ENCODE results near the gene TTLL9.

TTLL9 gene

GRCh38 chr20:31967830-31968249 is 97.4 kb downstream of the TTLL9 start, which contains the start of gene XKR7:
Gene XKR7, plus strand, starts transcription at chr20:31968151. Its CDS starts 25 bp downstream, at chr20:31968176.
- TF ChIP-seq CTCF (IDR thresholded peaks at IDR 0.05; ENCODE audit: low read depth, low read length): no peak

GRCh38 chr20:31968291-31969126 is 98.1 kb downstream of the TTLL9 start:
- DNase-seq (ENCODE audit: extremely low read depth, low read depth): no peak
- TF ChIP-seq CTCF (IDR thresholded peaks at IDR 0.05; ENCODE audit: low read depth, low read length): no peak

More at GRCh38 chr20:31967830-31968249, 97.4 kb downstream of the TTLL9 start, which contains the start of gene XKR7:
- DNase-seq (ENCODE audit: extremely low read depth, low read depth): no peak

GRCh38 chr20:31969991-31970390 is 99.6 kb downstream of the TTLL9 start:
- DNase-seq (ENCODE audit: extremely low read depth, low read depth): no peak

GRCh38 chr20:31972471-31973021 is 102.1 kb downstream of the TTLL9 start:
- DNase-seq (ENCODE audit: extremely low read depth, low read depth): no peak
- TF ChIP-seq CTCF (IDR thresholded peaks at IDR 0.05; ENCODE audit: low read depth, low read length): no peak

More at GRCh38 chr20:31969991-31970390, 99.6 kb downstream of the TTLL9 start:
- no peak for TF ChIP-seq CTCF (IDR thresholded peaks at IDR 0.05; ENCODE audit: low read depth, low read length)

- TF ChIP-seq CTCF (IDR thresholded peaks at IDR 0.05; ENCODE audit: low read depth, low read length): no peak
- DNase-seq (ENCODE audit: extremely low read depth, low read depth): no peak
Measured at GRCh38 chr20:31974296-31974695, 103.9 kb downstream of the TTLL9 start.

DNA sequence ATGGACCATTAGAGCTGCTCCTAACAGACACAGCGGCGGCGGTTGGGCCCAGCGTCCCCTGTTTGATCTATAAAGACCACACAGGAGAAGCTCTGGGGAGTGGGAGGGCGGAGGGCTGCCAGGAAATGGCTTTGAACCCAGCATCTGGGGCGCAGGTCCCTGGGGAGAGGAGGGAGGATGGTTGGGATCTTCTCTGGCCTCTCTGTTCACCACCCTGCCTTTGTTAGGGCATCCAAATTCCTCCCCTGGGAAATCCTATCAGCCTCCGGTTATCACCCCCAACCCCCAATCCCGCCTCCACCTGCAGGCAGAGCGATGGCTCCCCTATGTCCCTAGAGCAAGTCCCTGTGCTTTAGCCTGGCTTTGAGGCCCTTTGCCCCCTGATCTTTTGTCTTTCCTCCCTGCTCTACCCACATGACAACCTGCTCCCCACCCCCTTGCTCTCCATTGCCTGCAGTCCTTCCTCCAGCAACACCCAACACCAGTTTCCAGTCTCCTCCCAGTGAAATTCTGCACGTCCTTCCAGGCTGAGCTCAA is 104.6 kb downstream of the TTLL9 start:
- TF ChIP-seq CTCF (IDR thresholded peaks at IDR 0.05; ENCODE audit: low read depth, low read length): no peak
- DNase-seq (ENCODE audit: extremely low read depth, low read depth): no peak

- DNase-seq (ENCODE audit: extremely low read depth, low read depth): no peak
- TF ChIP-seq CTCF (IDR thresholded peaks at IDR 0.05; ENCODE audit: low read depth, low read length): no peak
Measured at GRCh38 chr20:31975874-31976273, 105.4 kb downstream of the TTLL9 start.

Data from AG09319 (cell line).